HepG2 (cell line): ENCODE data around the gene PRSS12. TPM values are rescaled to one million over a fixed set of nuclear protein-coding genes. Genes with fewer than 3 reads are reported as not detected.

Source experiments
- ATF4 ChIP-seq, 2 experiments: fragments of 450-650 bp in 1 of 2; sonication (generic) in 1 of 2; formaldehyde crosslinking; IDR thresholded peaks; 2 replicates each; pipeline versions ENCODE4 v1.5.0 to v1.8.0; 2020 to 2022; ENCODE audit warnings: mild to moderate bottlenecking in 1 of 2, missing genetic modification reagents in 1 of 2
- CTCF ChIP-seq: sonication (generic); formaldehyde crosslinking; IDR thresholded peaks from 2 replicates; pipeline ENCODE4 v1.5.0; 2020; ENCODE audit warnings: mild to moderate bottlenecking, missing genetic modification reagents, moderate library complexity
- DMTF1 ChIP-seq: sonication (generic); formaldehyde crosslinking; IDR thresholded peaks from 2 replicates; pipeline ENCODE4 v1.4.0; 2020; ENCODE audit warnings: mild to moderate bottlenecking, missing genetic modification reagents
- FOXA3 ChIP-seq: IDR thresholded peaks from 2 replicates; pipeline ENCODE4 v1.6.1; 2016; ENCODE audit warnings: missing genetic modification reagents, missing compliant biosample characterization
- HDAC1 ChIP-seq: sonication (generic); formaldehyde crosslinking; IDR thresholded peaks from 2 replicates; pipeline ENCODE4 v1.5.1; 2020; ENCODE audit warnings: mild to moderate bottlenecking, missing genetic modification reagents
- HOMEZ ChIP-seq: IDR thresholded peaks from 2 replicates; pipeline ENCODE4 v1.6.1; 2016; ENCODE audit warnings: low read depth
- IRF2 ChIP-seq: IDR thresholded peaks from 2 replicates; pipeline ENCODE4 v1.6.1; 2018; ENCODE audit warnings: missing genetic modification reagents, missing compliant biosample characterization
- KLF16 ChIP-seq, 2 experiments: sonication (generic) in 1 of 2; formaldehyde crosslinking in 1 of 2; IDR thresholded peaks; 2 replicates each; pipeline versions ENCODE4 v1.6.1 to v1.8.0; 2016 to 2023; ENCODE audit warnings: missing genetic modification reagents in 2 of 2, missing compliant biosample characterization in 1 of 2
- MNT ChIP-seq: fragments of 450-650 bp; IDR thresholded peaks from 2 replicates; pipeline ENCODE4 v1.6.1; 2016
- MTA3 ChIP-seq: sonication (generic); formaldehyde crosslinking; IDR thresholded peaks from 2 replicates; pipeline ENCODE4 v1.4.0; 2020; ENCODE audit warnings: missing genetic modification reagents
- MXD1 ChIP-seq: sonication (generic); formaldehyde crosslinking; IDR thresholded peaks from 2 replicates; pipeline ENCODE4 v1.4.0; 2020; ENCODE audit warnings: mild to moderate bottlenecking, missing genetic modification reagents
- POLR2AphosphoS2 ChIP-seq: IDR thresholded peaks from 2 replicates; pipeline ENCODE4 v1.6.1; 2011; ENCODE audit warnings: low read depth, low read length, improper control_type of control experiment
- POLR2AphosphoS5 ChIP-seq: IDR thresholded peaks from 2 replicates; pipeline ENCODE4 v1.6.1; 2012; ENCODE audit warnings: low read depth, low read length
- REPIN1 ChIP-seq: sonication (generic); formaldehyde crosslinking; IDR thresholded peaks from 2 replicates; pipeline ENCODE4 v1.8.0; 2022; ENCODE audit warnings: missing genetic modification reagents, low read depth, mild to moderate bottlenecking, borderline replicate concordance
- SOX6 ChIP-seq, 2 experiments: fragments of 450-650 bp in 1 of 2; sonication (generic) in 1 of 2; formaldehyde crosslinking in 1 of 2; IDR thresholded peaks; 2 replicates each; pipeline versions ENCODE4 v1.4.0 to v1.6.1; 2017 to 2020; ENCODE audit warnings: antibody characterized with exemption in 1 of 2, mild to moderate bottlenecking in 1 of 2, missing genetic modification reagents in 1 of 2
- SRY ChIP-seq: sonication (generic); formaldehyde crosslinking; IDR thresholded peaks from 2 replicates; pipeline ENCODE4 v1.8.0; 2022; ENCODE audit warnings: mild to moderate bottlenecking, missing genetic modification reagents
- STAG1 ChIP-seq: sonication (generic); formaldehyde crosslinking; IDR thresholded peaks from 2 replicates; pipeline ENCODE4 v1.4.0; 2020; ENCODE audit warnings: missing genetic modification reagents
- YEATS2 ChIP-seq: sonication (generic); formaldehyde crosslinking; IDR thresholded peaks from 2 replicates; pipeline ENCODE4 v1.4.0; 2020; ENCODE audit warnings: missing genetic modification reagents, borderline replicate concordance
- ZNF749 ChIP-seq: sonication (generic); formaldehyde crosslinking; IDR thresholded peaks from 2 replicates; pipeline ENCODE4 v1.8.0; 2022; ENCODE audit warnings: mild to moderate bottlenecking, missing genetic modification reagents, moderate library complexity, borderline replicate concordance
- ZNF879 ChIP-seq: sonication (generic); formaldehyde crosslinking; IDR thresholded peaks from 2 replicates; pipeline ENCODE4 v1.8.1; 2023; ENCODE audit warnings: missing genetic modification reagents
- polyA plus RNA-seq, 8 experiments: library from polyadenylated mRNA; depleted of rRNA in 3 of 8; stranded (reverse) in 7 of 8; unstranded in 1 of 8; fragments of >200 nt; fragmentation: Illumina TruSeq in 4 of 8; extraction: Trizol in 4 of 8; gene quantifications; 2 replicates each; pipeline versions ENCODE4 v1.2.1 to v1.2.3, GENCODE V29; 2011 to 2016; ENCODE audit warnings: low read depth in 4 of 8, missing spikeins in 1 of 8, mixed read lengths in 1 of 8; ENCODE audit not compliant: insufficient read depth in 1 of 8
- total RNA-seq, 5 experiments: library from RNA; depleted of rRNA; stranded (reverse); fragments of >200 nt; fragmentation: Illumina TruSeq; extraction: Trizol; gene quantifications; 2 replicates each; pipeline ENCODE4 v1.2.3, GENCODE V29; 2016; ENCODE audit warnings: low read depth in 1 of 5

Gene PRSS12
- total and polyA plus RNA-seq, 2 of the 13 experiments (the other 11 are each of a cell fraction or from before 2014, with no cell fraction given), result 0.02 TPM; not detected in 1

GRCh38 chr4:118280501-118281218, 72.1 kb downstream of the PRSS12 start (continued):
- 0 out of 2 replicates have a peak, but pooled peaks have one; percentile 28 for TF ChIP-seq HOMEZ
- 0 out of 2 replicates have a peak, but pooled peaks have one; percentile 27 for TF ChIP-seq IRF2 (CRISPR knock-in tag)
- TF ChIP-seq MXD1, result no peak
- TF ChIP-seq REPIN1 (CRISPR knock-in tag), result no peak
- no peak for TF ChIP-seq MNT
- no peak for TF ChIP-seq KLF16 (CRISPR knock-in tag; IDR thresholded peaks at IDR 0.05)
- 0 out of 2 replicates have a peak, but pooled peaks have one; percentile 31 for TF ChIP-seq POLR2AphosphoS2
- 0 out of 2 replicates have a peak, but pooled peaks have one; percentile 32 for TF ChIP-seq ZNF749 (CRISPR knock-in tag)
- no peak for TF ChIP-seq SRY (CRISPR knock-in tag)
- TF ChIP-seq CTCF (CRISPR knock-in tag), result peak; percentile 73
- TF ChIP-seq YEATS2 (CRISPR knock-in tag), result peak; percentile 23; the same call in 1 of the 2 replicates
- no peak for TF ChIP-seq SOX6 (IDR thresholded peaks at IDR 0.05)
- no peak for TF ChIP-seq SOX6 (CRISPR knock-in tag; IDR thresholded peaks at IDR 0.05)
- peak; percentile 63 for TF ChIP-seq STAG1
- TF ChIP-seq HDAC1 (CRISPR knock-in tag), result no peak
- TF ChIP-seq POLR2AphosphoS5, result peak; percentile 66; the same call in 1 of the 2 replicates
- TF ChIP-seq ATF4 (CRISPR knock-in tag; IDR thresholded peaks at IDR 0.05), result 0 out of 4 replicates have a peak, but pooled peaks of 1 of the 2 experiments have one; percentile 22
- no peak; the same call in 1 of the 2 replicates for TF ChIP-seq FOXA3
- TF ChIP-seq MTA3 (CRISPR knock-in tag), result no peak
- no peak for TF ChIP-seq DMTF1 (CRISPR knock-in tag)
- TF ChIP-seq ZNF879 (CRISPR knock-in tag), result no peak
